ENCODE measurements around the gene DDX4.

Gene DDX4

GRCh38 chr5:55821731-55822512 lies 84.1 kb downstream of the DDX4 start:
- H3K27me3 ChIP-seq (ENCODE audit: insufficient read depth, insufficient read length) = peaks cover 15% of the 10 kb centered on the region
- no peaks in the 10 kb centered on the region for H3K36me3 ChIP-seq (ENCODE audit: insufficient read depth, insufficient read length, low read length)
- no peaks in the 10 kb centered on the region for H3K9me3 ChIP-seq (ENCODE audit: insufficient read depth, low read length)
- DNase-seq (ENCODE audit: low read depth, low spot score) = no peak
- no peak for TF ChIP-seq SUZ12 (IDR thresholded peaks at IDR 0.05; ENCODE audit: extremely low read depth, insufficient read depth, insufficient read length)
- no peak for TF ChIP-seq YY1 (IDR thresholded peaks at IDR 0.05; ENCODE audit: insufficient read depth, insufficient read length)
- H3K4me3 ChIP-seq (ENCODE audit: insufficient read length, low read depth) = peak overlapping the region; percentile 26
- H3K4me1 ChIP-seq (ENCODE audit: insufficient read depth, insufficient read length) = no peaks in the 10 kb centered on the region
- peak overlapping the region; percentile 42 for H3K9ac ChIP-seq (ENCODE audit: insufficient read length, low read depth)

- Histone ChIP-seq H3K36me3 (ENCODE audit: insufficient read depth, insufficient read length, low read length) (no peaks in the 10 kb centered on the region), H3K27me3 (ENCODE audit: insufficient read depth, insufficient read length) (peaks cover 15% of the 10 kb centered on the region), H3K9me3 (ENCODE audit: insufficient read depth, low read length) (no peaks in the 10 kb centered on the region), H3K9ac (ENCODE audit: insufficient read length, low read depth) (no peak overlapping the region), H3K4me3 (ENCODE audit: insufficient read length, low read depth) (no peak overlapping the region), H3K4me1 (ENCODE audit: insufficient read depth, insufficient read length) (no peaks in the 10 kb centered on the region)
- DNase-seq (ENCODE audit: low read depth, low spot score) = no peak
- no peak for TF ChIP-seq SUZ12 (IDR thresholded peaks at IDR 0.05; ENCODE audit: extremely low read depth, insufficient read depth, insufficient read length)
- no peak for TF ChIP-seq YY1 (IDR thresholded peaks at IDR 0.05; ENCODE audit: insufficient read depth, insufficient read length)
- no peak for TF ChIP-seq ZNF274 (IDR thresholded peaks at IDR 0.05; ENCODE audit: low read depth, low read length)
These were observed 85.4 kb downstream of the DDX4 start for GRCh38 chr5:55823151-55823796.

GRCh38 chr5:55829956-55830355 lies 92.1 kb downstream of the DDX4 start:
- no peaks in the 10 kb centered on the region for H3K4me1 ChIP-seq (ENCODE audit: insufficient read depth, insufficient read length)
- no peaks in the 10 kb centered on the region; the same call in 1 of the 2 replicates for H3K9me3 ChIP-seq (ENCODE audit: insufficient read depth, low read length)
- no peak for DNase-seq (ENCODE audit: low read depth, low spot score)
- TF ChIP-seq YY1 (IDR thresholded peaks at IDR 0.05; ENCODE audit: insufficient read depth, insufficient read length) (no peak), SUZ12 (IDR thresholded peaks at IDR 0.05; ENCODE audit: extremely low read depth, insufficient read depth, insufficient read length) (no peak), ZNF274 (IDR thresholded peaks at IDR 0.05; ENCODE audit: low read depth, low read length) (no peak)
- H3K27me3 ChIP-seq (ENCODE audit: insufficient read depth, insufficient read length) = no peaks in the 10 kb centered on the region
- no peaks in the 10 kb centered on the region for H3K36me3 ChIP-seq (ENCODE audit: insufficient read depth, insufficient read length, low read length)
- H3K9ac ChIP-seq (ENCODE audit: insufficient read length, low read depth) = no peak overlapping the region
- no peak overlapping the region for H3K4me3 ChIP-seq (ENCODE audit: insufficient read length, low read depth)

GRCh38 chr5:55832446-55832845 lies 94.6 kb downstream of the DDX4 start:
- Histone ChIP-seq H3K4me3 (ENCODE audit: insufficient read length, low read depth) (no peak overlapping the region), H3K4me1 (ENCODE audit: insufficient read depth, insufficient read length) (no peaks in the 10 kb centered on the region), H3K36me3 (ENCODE audit: insufficient read depth, insufficient read length, low read length) (no peaks in the 10 kb centered on the region), H3K9me3 (ENCODE audit: insufficient read depth, low read length) (no peaks in the 10 kb centered on the region; the same call in 1 of the 2 replicates), H3K27me3 (ENCODE audit: insufficient read depth, insufficient read length) (no peaks in the 10 kb centered on the region), H3K9ac (ENCODE audit: insufficient read length, low read depth) (no peak overlapping the region)
- no peak for DNase-seq (ENCODE audit: low read depth, low spot score)
- TF ChIP-seq ZNF274 (IDR thresholded peaks at IDR 0.05; ENCODE audit: low read depth, low read length) (no peak), SUZ12 (IDR thresholded peaks at IDR 0.05; ENCODE audit: extremely low read depth, insufficient read depth, insufficient read length) (no peak), YY1 (IDR thresholded peaks at IDR 0.05; ENCODE audit: insufficient read depth, insufficient read length) (no peak)

GRCh38 chr5:55836191-55836590 lies 98.3 kb downstream of the DDX4 start:
- no peak for TF ChIP-seq YY1 (IDR thresholded peaks at IDR 0.05; ENCODE audit: insufficient read depth, insufficient read length)
- TF ChIP-seq ZNF274 (IDR thresholded peaks at IDR 0.05; ENCODE audit: low read depth, low read length) = no peak
- no peak for TF ChIP-seq SUZ12 (IDR thresholded peaks at IDR 0.05; ENCODE audit: extremely low read depth, insufficient read depth, insufficient read length)
- H3K9me3 ChIP-seq (ENCODE audit: insufficient read depth, low read length) = no peaks in the 10 kb centered on the region
- no peaks in the 10 kb centered on the region for H3K27me3 ChIP-seq (ENCODE audit: insufficient read depth, insufficient read length)
- no peaks in the 10 kb centered on the region for H3K4me1 ChIP-seq (ENCODE audit: insufficient read depth, insufficient read length)
- no peak overlapping the region for H3K4me3 ChIP-seq (ENCODE audit: insufficient read length, low read depth)
- H3K9ac ChIP-seq (ENCODE audit: insufficient read length, low read depth) = no peak overlapping the region
- no peaks in the 10 kb centered on the region for H3K36me3 ChIP-seq (ENCODE audit: insufficient read depth, insufficient read length, low read length)
- no peak for DNase-seq (ENCODE audit: low read depth, low spot score)

GRCh38 chr5:55841976-55842375 lies 104.1 kb downstream of the DDX4 start:
- Histone ChIP-seq H3K36me3 (ENCODE audit: insufficient read depth, insufficient read length, low read length) (no peaks in the 10 kb centered on the region), H3K27me3 (ENCODE audit: insufficient read depth, insufficient read length) (no peaks in the 10 kb centered on the region), H3K9ac (ENCODE audit: insufficient read length, low read depth) (no peak overlapping the region), H3K4me1 (ENCODE audit: insufficient read depth, insufficient read length) (no peaks in the 10 kb centered on the region), H3K9me3 (ENCODE audit: insufficient read depth, low read length) (peaks cover 9% of the 10 kb centered on the region), H3K4me3 (ENCODE audit: insufficient read length, low read depth) (no peak overlapping the region)
- no peak for DNase-seq (ENCODE audit: low read depth, low spot score)
- TF ChIP-seq SUZ12 (IDR thresholded peaks at IDR 0.05; ENCODE audit: extremely low read depth, insufficient read depth, insufficient read length) = no peak
- no peak for TF ChIP-seq YY1 (IDR thresholded peaks at IDR 0.05; ENCODE audit: insufficient read depth, insufficient read length)
- TF ChIP-seq ZNF274 (IDR thresholded peaks at IDR 0.05; ENCODE audit: low read depth, low read length) = no peak

GRCh38 chr5:55847837-55848236 lies 110.0 kb downstream of the DDX4 start:
- no peak for DNase-seq (ENCODE audit: low read depth, low spot score)
- H3K9ac ChIP-seq (ENCODE audit: insufficient read length, low read depth) = no peak overlapping the region
- TF ChIP-seq YY1 (IDR thresholded peaks at IDR 0.05; ENCODE audit: insufficient read depth, insufficient read length) (no peak), SUZ12 (IDR thresholded peaks at IDR 0.05; ENCODE audit: extremely low read depth, insufficient read depth, insufficient read length) (no peak), ZNF274 (IDR thresholded peaks at IDR 0.05; ENCODE audit: low read depth, low read length) (no peak)

More at GRCh38 chr5:55847837-55848236, 110.0 kb downstream of the DDX4 start:
- Histone ChIP-seq H3K9me3 (ENCODE audit: insufficient read depth, low read length) (peaks cover 9% of the 10 kb centered on the region), H3K4me3 (ENCODE audit: insufficient read length, low read depth) (no peak overlapping the region), H3K36me3 (ENCODE audit: insufficient read depth, insufficient read length, low read length) (no peaks in the 10 kb centered on the region), H3K27me3 (ENCODE audit: insufficient read depth, insufficient read length) (no peaks in the 10 kb centered on the region), H3K4me1 (ENCODE audit: insufficient read depth, insufficient read length) (no peaks in the 10 kb centered on the region)

All from NT2/D1 (cell line).